ENCODE results near the gene EPG5. TPM values are rescaled to one million over a fixed set of nuclear protein-coding genes. Genes with fewer than 3 reads are reported as not detected.
"Not testable (repeated sequence)": the region's sequence is repeated elsewhere in the genome, so short reads cannot be mapped to it uniquely, and the experiment has no call there.

EPG5 gene
- total RNA-seq, 1 donor: 94.8 TPM

DNA sequence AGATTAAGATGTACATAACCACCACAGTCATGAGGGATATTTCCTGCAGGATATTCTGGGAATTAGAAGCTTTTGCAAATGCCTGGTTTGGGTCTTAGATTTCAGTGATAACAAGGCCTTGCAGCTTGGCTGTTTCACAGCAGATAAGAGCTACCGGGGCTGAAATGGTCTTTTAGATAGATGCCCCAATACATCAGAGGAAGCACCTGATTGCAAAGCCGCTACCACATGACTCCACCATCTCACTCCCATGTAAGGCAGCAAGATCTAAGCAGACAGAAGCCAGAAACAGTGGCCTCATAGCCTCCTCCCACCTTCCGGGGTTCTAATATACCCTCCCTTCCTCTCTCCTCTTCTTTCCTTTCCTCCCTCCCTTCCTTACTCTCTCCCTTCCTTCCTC is 31.1 kb upstream of the EPG5 start:
- Histone ChIP-seq H3K9me3 (ENCODE audit: low read depth, low read length) (no peaks in the 10 kb centered on the region), H4K20me1 (ENCODE audit: insufficient read depth, low read length) (no peaks in the 10 kb centered on the region), H3K36me3 (ENCODE audit: insufficient read depth, low read length) (no peaks in the 10 kb centered on the region), H3K79me2 (ENCODE audit: insufficient read depth, low read length) (no peaks in the 10 kb centered on the region), H2AFZ (ENCODE audit: low read length) (no peak overlapping the region), H3K27me3 (ENCODE audit: insufficient read depth, low read length) (no peaks in the 10 kb centered on the region), H3K4me3 (ENCODE audit: insufficient read depth, low read length) (no peak overlapping the region), H3K27ac (ENCODE audit: low read depth, low read length) (no peak overlapping the region), H3K4me2 (ENCODE audit: insufficient read depth, low read length) (no peak overlapping the region), H3K4me1 (ENCODE audit: insufficient read depth, low read length) (peaks cover 9% of the 10 kb centered on the region)
- TF ChIP-seq, protein P1, sequence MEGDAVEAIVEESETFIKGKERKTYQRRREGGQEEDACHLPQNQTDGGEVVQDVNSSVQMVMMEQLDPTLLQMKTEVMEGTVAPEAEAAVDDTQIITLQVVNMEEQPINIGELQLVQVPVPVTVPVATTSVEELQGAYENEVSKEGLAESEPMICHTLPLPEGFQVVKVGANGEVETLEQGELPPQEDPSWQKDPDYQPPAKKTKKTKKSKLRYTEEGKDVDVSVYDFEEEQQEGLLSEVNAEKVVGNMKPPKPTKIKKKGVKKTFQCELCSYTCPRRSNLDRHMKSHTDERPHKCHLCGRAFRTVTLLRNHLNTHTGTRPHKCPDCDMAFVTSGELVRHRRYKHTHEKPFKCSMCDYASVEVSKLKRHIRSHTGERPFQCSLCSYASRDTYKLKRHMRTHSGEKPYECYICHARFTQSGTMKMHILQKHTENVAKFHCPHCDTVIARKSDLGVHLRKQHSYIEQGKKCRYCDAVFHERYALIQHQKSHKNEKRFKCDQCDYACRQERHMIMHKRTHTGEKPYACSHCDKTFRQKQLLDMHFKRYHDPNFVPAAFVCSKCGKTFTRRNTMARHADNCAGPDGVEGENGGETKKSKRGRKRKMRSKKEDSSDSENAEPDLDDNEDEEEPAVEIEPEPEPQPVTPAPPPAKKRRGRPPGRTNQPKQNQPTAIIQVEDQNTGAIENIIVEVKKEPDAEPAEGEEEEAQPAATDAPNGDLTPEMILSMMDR (IDR thresholded peaks at IDR 0.05; ENCODE audit: extremely low read depth, low read depth, low read length): no peak
- DNase-seq (ENCODE audit: insufficient read length, low spot score, missing footprints): no peak

DNA sequence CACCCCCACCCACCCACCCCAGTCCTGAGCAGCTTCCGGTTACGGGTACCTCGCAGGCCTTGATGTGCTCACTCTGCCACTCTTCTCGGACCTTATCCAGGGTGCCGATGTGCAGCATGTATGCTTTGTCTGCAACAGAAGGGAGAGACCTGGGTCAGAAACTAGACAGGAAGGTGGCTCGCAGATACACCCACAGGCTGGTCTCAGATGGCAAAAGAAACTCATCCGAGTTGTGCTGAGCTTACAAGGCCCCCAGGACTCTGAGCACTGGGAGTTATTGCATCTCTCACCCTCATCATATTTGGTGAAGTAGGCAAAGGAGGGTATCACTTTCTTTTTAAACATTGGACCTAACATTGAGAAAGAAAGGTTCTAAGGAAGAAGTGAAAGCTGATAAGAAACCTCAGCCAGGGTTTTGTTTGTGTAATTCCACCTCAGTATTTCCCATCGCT is 30.6 kb upstream of the EPG5 start:
- H4K20me1 ChIP-seq (ENCODE audit: insufficient read depth, low read length): no peaks in the 10 kb centered on the region
- no peaks in the 10 kb centered on the region for H3K36me3 ChIP-seq (ENCODE audit: insufficient read depth, low read length)
- no peaks in the 10 kb centered on the region for H3K27me3 ChIP-seq (ENCODE audit: insufficient read depth, low read length)
- H3K4me2 ChIP-seq (ENCODE audit: insufficient read depth, low read length): no peak overlapping the region
- no peak overlapping the region for H2AFZ ChIP-seq (ENCODE audit: low read length)
- H3K9me3 ChIP-seq (ENCODE audit: low read depth, low read length): no peaks in the 10 kb centered on the region
- H3K4me1 ChIP-seq (ENCODE audit: insufficient read depth, low read length): peaks cover 9% of the 10 kb centered on the region
- DNase-seq (ENCODE audit: insufficient read length, low spot score, missing footprints): no peak
- TF ChIP-seq, protein P1 (IDR thresholded peaks at IDR 0.05; ENCODE audit: extremely low read depth, low read depth, low read length): no peak
- no peak overlapping the region for H3K4me3 ChIP-seq (ENCODE audit: insufficient read depth, low read length)
- H3K79me2 ChIP-seq (ENCODE audit: insufficient read depth, low read length): no peaks in the 10 kb centered on the region
- no peak overlapping the region for H3K27ac ChIP-seq (ENCODE audit: low read depth, low read length)

DNA sequence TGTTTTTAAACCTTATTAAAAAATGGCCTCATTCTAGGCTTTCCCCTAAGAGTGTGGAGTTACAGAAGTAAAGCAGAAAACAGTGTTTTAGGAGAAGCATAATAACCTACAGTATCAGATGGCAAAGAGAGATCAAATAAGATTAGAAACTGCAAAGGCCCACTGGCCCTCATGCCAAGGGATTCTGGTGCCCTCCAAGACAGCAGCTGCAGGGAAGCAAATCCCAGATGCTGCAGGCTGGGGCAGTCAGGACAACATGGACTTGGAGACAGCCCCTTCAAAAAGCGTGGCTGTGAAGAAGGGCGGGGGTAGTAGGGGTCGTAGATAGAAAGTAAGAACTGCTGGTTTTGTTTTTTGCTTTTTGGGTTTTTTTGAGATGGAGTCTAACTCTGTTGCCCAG is 28.3 kb upstream of the EPG5 start:
- Histone ChIP-seq H3K4me2 (ENCODE audit: insufficient read depth, low read length) (no peak overlapping the region), H3K27me3 (ENCODE audit: insufficient read depth, low read length) (no peaks in the 10 kb centered on the region), H3K4me3 (ENCODE audit: insufficient read depth, low read length) (no peak overlapping the region), H2AFZ (ENCODE audit: low read length) (no peak overlapping the region), H3K79me2 (ENCODE audit: insufficient read depth, low read length) (no peaks in the 10 kb centered on the region), H3K4me1 (ENCODE audit: insufficient read depth, low read length) (peaks cover 9% of the 10 kb centered on the region), H3K9me3 (ENCODE audit: low read depth, low read length) (no peaks in the 10 kb centered on the region), H4K20me1 (ENCODE audit: insufficient read depth, low read length) (no peaks in the 10 kb centered on the region), H3K36me3 (ENCODE audit: insufficient read depth, low read length) (no peaks in the 10 kb centered on the region), H3K27ac (ENCODE audit: low read depth, low read length) (no peak overlapping the region)
- TF ChIP-seq, protein P1 (IDR thresholded peaks at IDR 0.05; ENCODE audit: extremely low read depth, low read depth, low read length): no peak
- no peak for DNase-seq (ENCODE audit: insufficient read length, low spot score, missing footprints)

DNA sequence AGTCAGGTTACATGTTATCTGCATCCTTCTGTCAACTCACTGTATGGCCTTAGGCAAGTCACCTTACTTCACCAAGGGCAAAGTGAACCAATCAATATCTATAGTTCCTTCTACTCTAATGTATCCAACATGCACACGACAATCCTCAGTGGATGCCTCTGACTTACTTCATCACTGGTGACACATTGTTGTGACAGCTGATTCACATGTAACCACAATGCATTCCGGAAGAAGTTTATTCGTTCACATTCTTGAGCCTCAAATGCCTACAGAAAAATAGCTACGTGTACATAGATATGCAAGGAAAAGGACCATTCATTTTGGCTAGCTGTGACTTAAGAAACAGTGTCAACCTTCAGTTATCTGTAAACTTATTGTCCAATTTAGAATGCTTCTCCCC is 26.3 kb upstream of the EPG5 start:
- Histone ChIP-seq H3K4me2 (ENCODE audit: insufficient read depth, low read length) (peak overlapping the region; percentile 37), H3K79me2 (ENCODE audit: insufficient read depth, low read length) (no peaks in the 10 kb centered on the region), H3K27ac (ENCODE audit: low read depth, low read length) (peak overlapping the region; percentile 69), H3K4me3 (ENCODE audit: insufficient read depth, low read length) (no peak overlapping the region), H3K36me3 (ENCODE audit: insufficient read depth, low read length) (peaks cover 4% of the 10 kb centered on the region), H3K27me3 (ENCODE audit: insufficient read depth, low read length) (no peaks in the 10 kb centered on the region), H4K20me1 (ENCODE audit: insufficient read depth, low read length) (no peaks in the 10 kb centered on the region), H3K9me3 (ENCODE audit: low read depth, low read length) (no peaks in the 10 kb centered on the region), H2AFZ (ENCODE audit: low read length) (no peak overlapping the region), H3K4me1 (ENCODE audit: insufficient read depth, low read length) (peaks cover 9% of the 10 kb centered on the region)
- TF ChIP-seq, protein P1 (IDR thresholded peaks at IDR 0.05; ENCODE audit: extremely low read depth, low read depth, low read length): no peak
- DNase-seq (ENCODE audit: insufficient read length, low spot score, missing footprints): peak; percentile 91

DNA sequence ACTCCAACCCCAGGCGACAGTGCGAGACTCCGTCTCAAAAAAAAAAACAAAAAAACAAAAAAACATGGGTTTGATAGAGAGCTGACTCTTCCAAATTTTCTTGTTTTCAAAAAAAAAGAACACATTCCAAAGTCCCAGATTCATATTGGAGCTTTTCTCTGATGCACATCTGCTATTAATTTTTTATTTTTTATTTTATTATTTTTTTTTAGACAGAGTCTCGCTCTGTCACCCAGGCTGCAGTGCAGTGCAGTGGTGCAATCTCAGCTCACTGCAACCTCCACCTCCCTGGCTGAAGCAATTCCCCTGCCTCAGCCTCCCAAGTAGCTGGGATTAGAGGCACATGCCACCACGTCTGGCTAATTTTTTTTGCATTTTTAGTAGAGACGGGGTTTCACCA is 25.4 kb upstream of the EPG5 start:
- not testable (repeated sequence) for H4K20me1 ChIP-seq (ENCODE audit: insufficient read depth, low read length); H3K79me2 ChIP-seq (ENCODE audit: insufficient read depth, low read length); H3K27ac ChIP-seq (ENCODE audit: low read depth, low read length); H3K36me3 ChIP-seq (ENCODE audit: insufficient read depth, low read length); H3K9me3 ChIP-seq (ENCODE audit: low read depth, low read length); H3K27me3 ChIP-seq (ENCODE audit: insufficient read depth, low read length); DNase-seq (ENCODE audit: insufficient read length, low spot score, missing footprints); H3K4me1 ChIP-seq (ENCODE audit: insufficient read depth, low read length); H3K4me2 ChIP-seq (ENCODE audit: insufficient read depth, low read length); H3K4me3 ChIP-seq (ENCODE audit: insufficient read depth, low read length); H2AFZ ChIP-seq (ENCODE audit: low read length)
